ENCODE results near the gene GOLGA3.

DNA sequence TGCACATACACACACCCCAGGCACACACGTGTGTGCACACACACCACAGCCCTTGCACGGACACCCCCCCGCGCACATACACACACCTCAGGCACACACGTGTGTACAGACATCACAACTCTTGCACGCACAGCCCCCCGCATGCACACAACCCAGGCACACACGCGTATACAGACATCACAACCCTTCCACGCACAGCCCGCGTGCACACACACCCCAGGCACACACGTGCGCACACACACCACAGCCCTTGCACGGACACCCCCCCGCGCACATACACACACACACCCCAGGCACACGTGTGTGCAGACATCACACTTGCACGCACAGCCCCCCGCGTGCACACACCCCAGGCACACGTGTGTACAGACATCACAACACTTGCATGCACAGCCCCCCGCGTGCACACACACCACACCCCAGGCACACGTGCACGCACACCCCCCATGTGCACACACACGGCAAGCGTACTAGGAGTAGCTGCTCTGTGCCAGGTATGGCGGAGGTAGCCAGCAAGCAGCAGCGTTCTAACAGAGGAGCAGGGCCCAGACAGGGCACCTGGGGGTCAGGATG lies 48.8 kb downstream of the GOLGA3 start:
- TF ChIP-seq CTCF (IDR thresholded peaks at IDR 0.05; ENCODE audit: insufficient read depth, low read depth, low read length) (no peak), EZH2 (IDR thresholded peaks at IDR 0.05; ENCODE audit: insufficient read depth, low read length) (no peak)
